Raji (cell line): ENCODE measurements around the gene GUSB.

Source experiments
- POLR2A ChIP-seq: IDR thresholded peaks from 2 replicates; pipeline ENCODE4 v1.6.1; 2011; ENCODE audit warnings: low read depth, low read length, control low read depth; ENCODE audit not compliant: insufficient read depth

The GUSB gene

DNA sequence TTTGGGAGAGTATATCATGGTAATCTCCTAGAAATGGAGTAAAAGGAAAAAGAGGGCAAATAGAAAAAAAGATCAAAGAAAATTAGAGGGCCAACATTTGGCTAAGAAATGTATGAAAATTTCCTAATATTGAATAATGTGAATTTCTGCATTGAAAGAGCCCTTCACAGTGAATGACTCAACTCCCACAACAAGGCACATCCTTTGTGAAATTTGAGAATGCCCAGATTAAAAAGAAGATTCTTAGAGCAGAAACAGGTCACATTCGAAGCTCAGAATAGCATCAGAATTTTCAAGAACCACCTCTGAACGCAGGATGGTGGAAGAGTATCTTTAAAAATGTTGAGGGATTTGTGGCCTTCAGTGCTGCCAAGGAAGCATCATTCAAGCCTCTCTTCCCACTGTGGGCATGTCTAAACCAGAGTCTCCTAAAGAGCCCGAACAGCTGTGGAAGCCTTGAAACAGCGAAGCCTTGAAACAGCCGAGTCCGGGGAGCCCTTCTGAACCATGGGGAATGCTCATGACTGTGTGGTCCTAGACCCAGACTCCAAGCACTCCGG, 43.6 kb downstream of the GUSB start:
- no peak for TF ChIP-seq POLR2A

DNA sequence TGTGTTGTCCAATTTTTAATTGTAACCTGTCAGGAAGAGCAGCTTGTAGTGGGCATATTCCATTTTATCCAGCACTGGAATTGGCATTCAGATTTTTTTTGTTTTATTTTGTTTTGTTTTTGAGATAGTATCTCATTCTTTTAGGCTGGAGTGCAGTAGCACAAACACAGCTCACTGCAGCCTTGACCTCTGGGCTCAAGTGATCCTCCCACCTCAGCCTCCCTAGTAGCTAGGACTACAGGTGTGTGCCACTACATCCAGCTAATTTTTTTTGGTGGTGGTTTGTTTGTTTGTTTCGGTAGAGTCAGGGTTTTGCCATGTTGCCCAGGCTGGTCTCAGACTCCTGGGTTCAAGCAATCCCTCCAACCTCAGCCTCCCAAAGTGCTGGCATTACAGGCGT, 44.7 kb downstream of the GUSB start:
- no peak for TF ChIP-seq POLR2A

DNA sequence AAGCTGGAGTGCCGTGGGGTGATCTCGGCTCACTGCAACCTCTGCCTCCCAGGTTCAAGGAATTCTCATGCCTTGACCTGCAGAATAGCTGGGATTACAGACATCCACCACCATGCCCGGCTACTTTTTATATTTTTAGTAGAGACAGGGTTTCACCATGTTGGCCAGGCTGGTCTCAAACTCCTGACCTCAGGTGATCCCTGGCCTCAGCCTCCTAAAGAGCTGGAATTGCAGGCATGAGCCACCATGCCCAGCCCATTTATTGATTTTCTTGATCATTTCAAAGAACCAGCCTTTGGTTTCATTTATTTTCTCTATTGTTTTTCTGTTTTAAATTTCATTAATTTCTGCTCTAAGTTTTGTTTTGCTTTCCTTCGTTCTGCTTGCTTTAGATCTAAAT, 50.3 kb downstream of the GUSB start:
- TF ChIP-seq POLR2A: no peak

DNA sequence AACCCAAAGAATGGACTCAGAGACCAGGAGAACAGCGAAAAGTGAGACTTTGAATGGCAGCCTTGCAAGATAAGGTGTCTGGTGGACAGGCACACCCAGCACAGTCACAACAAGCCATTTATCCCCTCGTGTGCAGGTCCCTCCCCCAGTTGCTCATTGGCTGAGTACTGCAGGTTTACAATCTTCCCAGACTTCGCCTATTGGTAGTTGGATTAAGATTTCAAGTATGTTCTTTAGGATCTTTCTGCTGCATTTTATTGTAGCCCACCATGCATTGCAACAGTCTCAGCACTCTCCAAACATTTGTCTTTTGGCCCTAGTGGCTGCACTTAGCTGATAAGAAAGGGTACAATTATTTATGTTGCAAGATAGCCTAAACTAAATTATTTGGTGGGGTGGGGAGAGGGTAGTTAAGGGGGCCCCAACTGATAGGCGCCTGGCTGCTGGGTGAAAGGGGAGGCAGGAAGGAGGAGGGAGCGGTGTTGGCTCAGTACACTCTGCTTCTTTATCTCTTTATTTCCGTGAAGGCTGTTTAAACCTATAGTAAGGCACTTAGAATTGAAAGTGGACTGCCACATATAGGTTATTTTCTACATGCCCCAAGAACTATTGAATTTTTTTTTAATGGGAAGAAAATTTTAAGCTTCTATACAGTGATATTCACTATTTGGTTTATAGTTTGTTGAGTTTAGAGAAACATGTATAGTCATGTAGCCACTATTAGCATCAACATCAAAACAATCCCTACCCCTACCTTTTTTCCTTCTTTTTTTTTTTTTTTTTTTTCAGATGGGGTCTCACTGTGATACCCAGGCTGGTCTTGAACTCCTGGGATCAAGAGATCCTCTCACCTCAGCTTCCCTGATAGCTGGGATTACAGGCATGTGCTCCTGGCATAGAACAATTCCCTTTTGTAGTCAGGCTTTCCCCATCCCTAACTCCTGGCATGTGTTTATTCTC, 54.2 kb downstream of the GUSB start:
- no peak for TF ChIP-seq POLR2A

DNA sequence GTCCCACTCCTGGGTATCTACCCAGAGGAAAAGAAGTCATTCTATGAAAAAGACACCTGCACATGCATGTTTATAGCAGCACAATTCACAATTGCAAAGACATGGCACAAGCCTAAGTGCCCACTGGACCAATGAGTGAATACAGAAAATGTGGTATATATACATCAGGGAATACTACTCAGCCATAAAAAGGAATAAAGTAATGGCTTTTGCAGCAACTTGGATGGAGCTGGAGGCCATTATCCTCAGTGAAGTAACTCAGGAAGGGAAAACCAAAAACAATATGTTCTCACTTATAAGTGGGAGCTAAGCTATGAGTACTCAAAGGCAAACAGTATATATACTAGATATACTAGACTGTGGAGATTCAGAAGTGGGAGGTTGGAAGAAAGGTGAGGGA, 55.4 kb downstream of the GUSB start:
- TF ChIP-seq POLR2A: no peak

DNA sequence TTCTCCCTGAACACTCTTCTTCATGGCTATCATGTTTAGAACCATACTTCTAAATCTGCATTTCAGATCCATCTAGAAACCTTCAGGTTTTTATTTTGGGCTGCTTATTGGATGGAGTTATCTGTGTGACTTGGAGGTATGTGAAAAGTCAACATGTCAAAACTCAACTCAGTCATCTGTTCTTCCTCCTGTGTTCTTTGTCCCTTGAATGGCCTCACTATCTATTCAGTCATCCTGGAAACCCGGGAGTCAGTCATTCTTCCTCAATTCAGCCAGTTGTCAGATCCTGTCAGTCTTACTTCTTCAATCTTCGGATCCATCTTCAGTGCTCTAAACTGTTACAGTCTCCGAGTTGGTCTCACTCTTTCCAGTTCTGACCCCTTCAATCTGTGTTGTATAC, 57.0 kb downstream of the GUSB start:
- TF ChIP-seq POLR2A: no peak

DNA sequence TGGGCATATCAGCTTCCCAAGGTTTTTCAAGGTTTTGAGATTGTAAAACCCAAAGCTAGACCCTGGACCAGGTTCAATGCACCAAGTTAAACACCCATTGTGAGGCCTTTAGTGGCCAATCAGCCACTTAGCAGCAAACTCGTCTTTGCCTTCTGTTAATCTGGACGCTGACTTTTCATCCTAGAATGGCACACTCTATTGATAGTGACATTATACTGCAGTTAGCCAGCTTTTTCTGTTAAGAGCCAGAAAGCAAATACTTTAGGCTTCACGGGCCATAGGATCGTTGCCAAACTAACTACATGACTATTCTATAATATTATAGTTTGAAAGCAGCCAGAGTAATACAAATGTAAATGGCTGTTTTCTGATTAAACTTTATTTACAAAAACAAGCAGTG, 57.8 kb downstream of the GUSB start:
- no peak for TF ChIP-seq POLR2A

DNA sequence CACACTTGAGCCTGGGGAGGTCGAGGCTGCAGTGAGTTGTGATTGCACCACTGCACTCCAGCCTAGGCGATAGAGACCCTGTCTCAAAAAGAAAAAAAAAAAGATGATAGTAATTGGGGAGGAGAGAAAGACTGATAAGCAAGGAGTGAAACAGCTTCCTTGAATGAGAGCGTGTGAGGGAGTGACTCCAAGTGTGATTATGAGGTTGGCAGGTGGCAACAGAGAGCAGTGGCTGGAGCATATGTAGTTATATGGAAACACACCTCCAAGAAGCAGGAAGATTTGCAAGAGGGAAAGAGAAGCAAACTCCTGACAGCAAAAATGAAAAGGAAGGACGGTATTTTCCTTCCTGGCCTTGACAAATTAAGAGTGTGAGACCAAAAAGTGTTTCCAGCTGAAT, 58.7 kb downstream of the GUSB start:
- TF ChIP-seq POLR2A: no peak

DNA sequence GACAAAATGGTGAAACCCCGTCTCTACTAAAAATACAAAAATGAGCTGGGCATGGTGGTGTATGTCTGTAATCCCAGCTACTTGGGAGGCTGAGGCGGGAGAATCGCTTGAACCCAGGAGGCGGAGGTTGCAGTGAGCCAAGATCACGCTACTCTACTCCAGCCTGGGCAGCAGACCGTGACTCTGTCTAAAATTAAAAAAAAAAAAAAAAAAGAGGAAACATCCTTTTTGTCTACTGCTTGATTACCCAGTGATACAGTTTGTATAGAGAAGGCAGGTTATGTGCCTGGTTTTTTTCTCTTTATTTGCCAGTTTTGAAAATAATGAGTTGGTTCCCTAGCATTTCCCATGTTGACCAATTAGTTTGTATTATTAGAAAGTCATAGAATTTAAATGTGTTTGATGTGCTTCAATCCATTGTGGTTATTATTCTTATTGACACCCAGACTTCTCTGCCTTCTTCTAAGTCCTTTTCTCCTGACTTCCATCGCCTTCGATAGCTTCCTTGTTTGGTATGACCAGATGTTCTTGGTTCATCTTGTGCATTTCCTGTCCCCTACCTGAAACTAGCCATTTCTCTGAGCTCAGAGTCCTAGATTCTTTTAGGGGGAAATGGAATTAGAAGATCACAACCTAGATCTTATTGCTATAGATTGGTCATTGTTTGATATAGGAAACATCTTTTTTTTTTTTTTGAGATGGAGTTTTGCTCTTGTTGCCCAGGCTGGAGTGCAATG, 65.9 kb downstream of the GUSB start:
- TF ChIP-seq POLR2A: no peak

DNA sequence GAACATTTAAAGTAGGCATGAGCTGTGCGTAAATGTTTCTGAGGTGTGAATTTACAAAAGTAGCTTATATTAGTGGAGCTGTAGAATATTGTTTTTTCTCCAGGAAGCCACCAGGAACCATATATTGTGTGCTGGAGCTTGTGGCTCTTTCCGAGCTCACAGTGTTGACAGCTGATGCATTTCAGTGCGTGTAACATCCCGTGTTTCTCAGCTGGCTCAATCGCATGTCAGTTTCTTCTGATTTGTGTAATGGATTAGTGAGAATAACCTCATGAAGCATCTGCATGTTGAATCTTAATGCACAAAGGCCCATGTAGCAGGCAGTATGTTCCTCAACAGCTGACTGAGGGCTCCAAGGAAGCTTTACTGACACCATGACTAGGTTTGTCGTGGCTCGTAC, 69.8 kb downstream of the GUSB start:
- no peak for TF ChIP-seq POLR2A
